Measurements from ENCODE around the gene CDH11. TPM values are rescaled to one million over a fixed set of nuclear protein-coding genes. Genes with fewer than 3 reads are reported as not detected.

Gene CDH11
- total and polyA plus RNA-seq, 2 donors (not counting 1 experiment from before 2014, with no cell fraction given) = not detected

- Histone ChIP-seq H3K4me2 (replicated peaks; ENCODE audit: low read depth, low read length, poor library complexity, severe bottlenecking) (no peak overlapping the region), H3K79me2 (ENCODE audit: control insufficient read depth, insufficient read depth, low read length) (no peaks in the 10 kb centered on the region), H2AFZ (ENCODE audit: insufficient read depth, low read depth, low read length, poor library complexity, severe bottlenecking) (no peak overlapping the region), H3K27me3 (replicated peaks in 1 of 4; ENCODE audit: control extremely low read depth in 1 of 4, control insufficient read depth in 3 of 4, insufficient read depth in 4 of 4, low read length in 3 of 4) (no peaks in the 10 kb centered on the region), H3K9me3 (ENCODE audit: control extremely low read depth in 1 of 3, control insufficient read depth in 2 of 3, insufficient read depth in 1 of 3, low read length in 2 of 3) (no peaks in the 10 kb centered on the region), H4K20me1 (ENCODE audit: control insufficient read depth, insufficient read depth, low read length, poor library complexity, severe bottlenecking) (no peaks in the 10 kb centered on the region), H3K4me3 (ENCODE audit: control extremely low read depth in 1 of 5, extremely low read depth in 1 of 5, insufficient read depth in 1 of 5, low read depth in 2 of 5, low read length in 4 of 5) (no peak overlapping the region), H3K4me1 (ENCODE audit: control insufficient read depth in 2 of 2, insufficient read depth in 2 of 2, low read length in 2 of 2) (no peaks in the 10 kb centered on the region), H3K36me3 (replicated peaks in 1 of 2; ENCODE audit: control extremely low read depth in 1 of 2, control insufficient read depth in 1 of 2, extremely low read depth in 1 of 2, insufficient read depth in 2 of 2, low read length in 1 of 2) (no peaks in the 10 kb centered on the region), H3K27ac (ENCODE audit: low read length in 2 of 2) (no peak overlapping the region), H3K9ac (ENCODE audit: low read length) (no peak overlapping the region)
- intact Hi-C loops (cut with micrococcal nuclease) = no loop called here
- DNase-seq (no peak), ATAC-seq (ENCODE audit: low read depth) (no peak)
- WGBS (ENCODE audit: insufficient coverage) = no CpG with 5 or more reads among the region's 1 CpG
- ChIA-PET POLR2A (no interaction called here), CTCF (no interaction called here)
- Mint-ChIP-seq H3K4me1 (no peaks in the 10 kb centered on the region), H3K27ac (no peak overlapping the region), H3K27me3 (no peaks in the 10 kb centered on the region), H3K9me3 (ENCODE audit: insufficient read depth) (no peaks in the 10 kb centered on the region), H3K4me3 (no peak overlapping the region)
- TF ChIP-seq, protein P1, sequence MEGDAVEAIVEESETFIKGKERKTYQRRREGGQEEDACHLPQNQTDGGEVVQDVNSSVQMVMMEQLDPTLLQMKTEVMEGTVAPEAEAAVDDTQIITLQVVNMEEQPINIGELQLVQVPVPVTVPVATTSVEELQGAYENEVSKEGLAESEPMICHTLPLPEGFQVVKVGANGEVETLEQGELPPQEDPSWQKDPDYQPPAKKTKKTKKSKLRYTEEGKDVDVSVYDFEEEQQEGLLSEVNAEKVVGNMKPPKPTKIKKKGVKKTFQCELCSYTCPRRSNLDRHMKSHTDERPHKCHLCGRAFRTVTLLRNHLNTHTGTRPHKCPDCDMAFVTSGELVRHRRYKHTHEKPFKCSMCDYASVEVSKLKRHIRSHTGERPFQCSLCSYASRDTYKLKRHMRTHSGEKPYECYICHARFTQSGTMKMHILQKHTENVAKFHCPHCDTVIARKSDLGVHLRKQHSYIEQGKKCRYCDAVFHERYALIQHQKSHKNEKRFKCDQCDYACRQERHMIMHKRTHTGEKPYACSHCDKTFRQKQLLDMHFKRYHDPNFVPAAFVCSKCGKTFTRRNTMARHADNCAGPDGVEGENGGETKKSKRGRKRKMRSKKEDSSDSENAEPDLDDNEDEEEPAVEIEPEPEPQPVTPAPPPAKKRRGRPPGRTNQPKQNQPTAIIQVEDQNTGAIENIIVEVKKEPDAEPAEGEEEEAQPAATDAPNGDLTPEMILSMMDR (IDR thresholded peaks at IDR 0.05) = no peak
- TF ChIP-seq EZH2 (IDR thresholded peaks at IDR 0.05; ENCODE audit: borderline replicate concordance, insufficient read depth, low read depth, low read length, poor library complexity, severe bottlenecking) = no peak
Measured at GRCh38 chr16:65105171-65105570, 16.7 kb downstream of the CDH11 start.

GRCh38 chr16:65104471-65104870 is 17.4 kb downstream of the CDH11 start:
- DNase-seq (no peak), ATAC-seq (ENCODE audit: low read depth) (no peak)
- Histone ChIP-seq H3K4me2 (replicated peaks; ENCODE audit: low read depth, low read length, poor library complexity, severe bottlenecking) (no peak overlapping the region), H3K4me1 (ENCODE audit: control insufficient read depth in 2 of 2, insufficient read depth in 2 of 2, low read length in 2 of 2) (no peaks in the 10 kb centered on the region), H4K20me1 (ENCODE audit: control insufficient read depth, insufficient read depth, low read length, poor library complexity, severe bottlenecking) (no peaks in the 10 kb centered on the region), H3K27me3 (replicated peaks in 1 of 4; ENCODE audit: control extremely low read depth in 1 of 4, control insufficient read depth in 3 of 4, insufficient read depth in 4 of 4, low read length in 3 of 4) (no peaks in the 10 kb centered on the region), H3K36me3 (replicated peaks in 1 of 2; ENCODE audit: control extremely low read depth in 1 of 2, control insufficient read depth in 1 of 2, extremely low read depth in 1 of 2, insufficient read depth in 2 of 2, low read length in 1 of 2) (no peaks in the 10 kb centered on the region), H3K9ac (ENCODE audit: low read length) (no peak overlapping the region), H3K27ac (ENCODE audit: low read length in 2 of 2) (no peak overlapping the region), H3K4me3 (ENCODE audit: control extremely low read depth in 1 of 5, extremely low read depth in 1 of 5, insufficient read depth in 1 of 5, low read depth in 2 of 5, low read length in 4 of 5) (no peak overlapping the region), H3K79me2 (ENCODE audit: control insufficient read depth, insufficient read depth, low read length) (no peaks in the 10 kb centered on the region), H2AFZ (ENCODE audit: insufficient read depth, low read depth, low read length, poor library complexity, severe bottlenecking) (no peak overlapping the region), H3K9me3 (ENCODE audit: control extremely low read depth in 1 of 3, control insufficient read depth in 2 of 3, insufficient read depth in 1 of 3, low read length in 2 of 3) (no peaks in the 10 kb centered on the region)
- intact Hi-C loops (cut with micrococcal nuclease) = no loop called here
- Mint-ChIP-seq H3K27ac (no peak overlapping the region), H3K4me1 (no peaks in the 10 kb centered on the region), H3K27me3 (no peaks in the 10 kb centered on the region), H3K4me3 (no peak overlapping the region), H3K9me3 (ENCODE audit: insufficient read depth) (no peaks in the 10 kb centered on the region)
- ChIA-PET POLR2A (no interaction called here), CTCF (no interaction called here)
- TF ChIP-seq, protein P1 (IDR thresholded peaks at IDR 0.05) = no peak
- no peak for TF ChIP-seq EZH2 (IDR thresholded peaks at IDR 0.05; ENCODE audit: borderline replicate concordance, insufficient read depth, low read depth, low read length, poor library complexity, severe bottlenecking)
- no CpG with 5 or more reads among the region's 3 CpGs for WGBS (ENCODE audit: insufficient coverage)

Data from B cell (primary cell).